ENCODE results near the gene PCSK4. TPM values are rescaled to one million over a fixed set of nuclear protein-coding genes. Genes with fewer than 3 reads are reported as not detected.
"Not testable (repeated sequence)": the region's sequence is repeated elsewhere in the genome, so short reads cannot be mapped to it uniquely, and the experiment has no call there.

PCSK4 gene
- total RNA-seq, 6 donors from 2014 or later = 2.7 to 47.1 (median 6.8) TPM

DNA sequence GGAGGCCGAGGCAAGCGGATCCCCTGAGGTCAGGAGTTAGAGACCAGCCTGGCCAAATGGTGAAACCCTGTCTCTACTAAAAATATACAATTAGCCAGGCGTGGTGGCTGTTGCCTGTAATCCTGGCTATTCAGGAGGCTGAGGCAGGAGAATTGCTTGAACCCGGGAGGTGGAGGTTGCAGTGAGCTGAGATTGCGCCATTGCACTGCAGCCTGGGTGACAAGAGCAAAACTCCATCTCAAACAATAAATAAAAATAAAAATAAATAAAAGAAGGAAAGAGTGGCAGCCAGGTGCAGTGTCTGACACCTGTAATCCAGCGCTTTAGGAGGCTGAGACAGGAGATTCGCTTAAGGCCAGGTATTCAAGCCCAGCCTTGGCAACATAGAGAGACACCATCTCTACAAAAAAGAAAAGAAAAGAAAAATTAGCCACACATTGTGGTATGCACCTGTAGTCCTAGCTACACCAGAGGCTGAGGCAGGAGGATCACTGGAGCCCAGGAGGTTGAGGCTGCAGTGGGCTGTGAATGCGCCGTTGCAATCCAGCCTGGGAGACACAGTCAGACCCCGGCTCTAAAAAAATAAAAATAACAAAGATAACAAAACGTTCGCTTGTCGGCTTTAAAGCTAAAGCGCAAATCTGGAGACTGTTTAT is 12.4 kb upstream of the PCSK4 start:
- H3K4me1 ChIP-seq = peaks cover 6 to 15% (median 9%) of the 10 kb centered on the region in 4 donors
- H3K27me3 ChIP-seq = peaks cover 0 to 15% (median 6%) of the 10 kb centered on the region in 4 donors
- H3K27ac ChIP-seq = no peak overlapping the region
- no peak for TF ChIP-seq EP300 (IDR thresholded peaks at IDR 0.05)
- TF ChIP-seq POLR2AphosphoS5 (IDR thresholded peaks at IDR 0.05) = no peak
- TF ChIP-seq POLR2A (IDR thresholded peaks at IDR 0.05) = no peak
- TF ChIP-seq, protein P1, sequence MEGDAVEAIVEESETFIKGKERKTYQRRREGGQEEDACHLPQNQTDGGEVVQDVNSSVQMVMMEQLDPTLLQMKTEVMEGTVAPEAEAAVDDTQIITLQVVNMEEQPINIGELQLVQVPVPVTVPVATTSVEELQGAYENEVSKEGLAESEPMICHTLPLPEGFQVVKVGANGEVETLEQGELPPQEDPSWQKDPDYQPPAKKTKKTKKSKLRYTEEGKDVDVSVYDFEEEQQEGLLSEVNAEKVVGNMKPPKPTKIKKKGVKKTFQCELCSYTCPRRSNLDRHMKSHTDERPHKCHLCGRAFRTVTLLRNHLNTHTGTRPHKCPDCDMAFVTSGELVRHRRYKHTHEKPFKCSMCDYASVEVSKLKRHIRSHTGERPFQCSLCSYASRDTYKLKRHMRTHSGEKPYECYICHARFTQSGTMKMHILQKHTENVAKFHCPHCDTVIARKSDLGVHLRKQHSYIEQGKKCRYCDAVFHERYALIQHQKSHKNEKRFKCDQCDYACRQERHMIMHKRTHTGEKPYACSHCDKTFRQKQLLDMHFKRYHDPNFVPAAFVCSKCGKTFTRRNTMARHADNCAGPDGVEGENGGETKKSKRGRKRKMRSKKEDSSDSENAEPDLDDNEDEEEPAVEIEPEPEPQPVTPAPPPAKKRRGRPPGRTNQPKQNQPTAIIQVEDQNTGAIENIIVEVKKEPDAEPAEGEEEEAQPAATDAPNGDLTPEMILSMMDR (IDR thresholded peaks at IDR 0.05) = no peak
- H3K4me3 ChIP-seq = no peak overlapping the region
- ATAC-seq (ENCODE audit: low FRiP score in 2 of 2) (no peak), DNase-seq (no peak)
- no peaks in the 10 kb centered on the region for H3K36me3 ChIP-seq
- 64 to 65% methylated on average over 14 of the region's 14 CpGs for WGBS, 2 donors
- no peaks in the 10 kb centered on the region for H3K9me3 ChIP-seq

DNA sequence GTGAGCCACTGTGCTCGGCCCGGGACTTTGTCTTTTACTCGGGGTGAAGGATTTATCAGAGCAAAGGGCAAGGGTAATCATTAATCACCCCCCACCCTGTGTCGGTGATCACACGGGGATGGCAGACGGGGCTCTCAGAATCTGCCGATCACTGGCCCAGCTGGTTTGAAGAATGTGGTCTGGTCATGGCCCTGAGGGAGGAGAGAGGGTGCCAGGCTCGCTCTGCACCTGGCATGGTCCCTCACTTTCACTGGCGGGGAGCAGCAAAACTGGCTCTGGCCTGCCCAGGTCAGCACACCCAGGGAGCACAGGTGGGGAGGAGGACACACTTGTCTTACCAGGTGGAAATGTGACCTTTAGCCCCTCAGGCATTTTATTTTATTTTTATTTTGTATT is 11.0 kb upstream of the PCSK4 start:
- 65 to 74% methylated on average over 5 to 8 of the region's 9 CpGs for whole genome bisulfite sequencing, 2 donors
- no peak overlapping the region for H3K27ac ChIP-seq
- peaks cover 0 to 18% (median 6%) of the 10 kb centered on the region in 4 donors for H3K27me3 ChIP-seq
- H3K9me3 ChIP-seq = no peaks in the 10 kb centered on the region
- peaks cover 3 to 18% (median 7%) of the 10 kb centered on the region in 4 donors for H3K4me1 ChIP-seq
- DNase-seq = peak in 1 of 2 donors; percentile 10
- no peak for ATAC-seq (ENCODE audit: low FRiP score in 2 of 2)
- no peak overlapping the region for H3K4me3 ChIP-seq
- TF ChIP-seq POLR2AphosphoS5 (IDR thresholded peaks at IDR 0.05) (no peak), POLR2A (IDR thresholded peaks at IDR 0.05) (no peak), EP300 (IDR thresholded peaks at IDR 0.05) (no peak)
- TF ChIP-seq, protein P1 (IDR thresholded peaks at IDR 0.05) = no peak
- no peaks in the 10 kb centered on the region for H3K36me3 ChIP-seq

DNA sequence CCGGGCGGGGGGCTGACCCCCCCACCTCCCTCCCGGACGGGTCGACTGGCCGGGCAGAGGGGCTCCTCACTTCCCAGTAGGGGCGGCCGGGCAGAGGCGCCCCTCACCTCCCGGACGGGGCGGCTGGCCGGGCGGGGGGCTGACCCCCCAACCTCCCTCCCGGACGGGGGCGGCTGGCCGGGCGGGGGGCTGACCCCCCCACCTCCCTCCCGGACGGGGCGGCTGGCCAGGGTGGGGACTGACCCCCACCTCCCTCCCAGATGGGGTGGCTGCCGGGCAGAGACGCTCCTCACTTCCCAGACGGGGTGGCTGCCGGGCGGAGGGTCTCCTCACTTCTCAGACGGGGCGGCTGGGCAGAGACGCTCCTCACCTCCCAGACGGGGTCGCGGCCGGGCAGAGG is 9.1 kb upstream of the PCSK4 start:
- H3K4me1 ChIP-seq = peaks cover 3 to 19% (median 7%) of the 10 kb centered on the region in 4 donors
- H3K36me3 ChIP-seq; H3K27ac ChIP-seq; H3K4me3 ChIP-seq; ATAC-seq (ENCODE audit: low FRiP score in 2 of 2); H3K9me3 ChIP-seq: not testable (repeated sequence)
- H3K27me3 ChIP-seq = peaks cover 0 to 18% (median 6%) of the 10 kb centered on the region in 4 donors
- 95% methylated on average over 7 of the region's 34 CpGs; no CpG with 5 or more reads in 1 of the 2 donors for WGBS, 2 donors
- DNase-seq = peak in 1 of 2 donors; percentile 70

DNA sequence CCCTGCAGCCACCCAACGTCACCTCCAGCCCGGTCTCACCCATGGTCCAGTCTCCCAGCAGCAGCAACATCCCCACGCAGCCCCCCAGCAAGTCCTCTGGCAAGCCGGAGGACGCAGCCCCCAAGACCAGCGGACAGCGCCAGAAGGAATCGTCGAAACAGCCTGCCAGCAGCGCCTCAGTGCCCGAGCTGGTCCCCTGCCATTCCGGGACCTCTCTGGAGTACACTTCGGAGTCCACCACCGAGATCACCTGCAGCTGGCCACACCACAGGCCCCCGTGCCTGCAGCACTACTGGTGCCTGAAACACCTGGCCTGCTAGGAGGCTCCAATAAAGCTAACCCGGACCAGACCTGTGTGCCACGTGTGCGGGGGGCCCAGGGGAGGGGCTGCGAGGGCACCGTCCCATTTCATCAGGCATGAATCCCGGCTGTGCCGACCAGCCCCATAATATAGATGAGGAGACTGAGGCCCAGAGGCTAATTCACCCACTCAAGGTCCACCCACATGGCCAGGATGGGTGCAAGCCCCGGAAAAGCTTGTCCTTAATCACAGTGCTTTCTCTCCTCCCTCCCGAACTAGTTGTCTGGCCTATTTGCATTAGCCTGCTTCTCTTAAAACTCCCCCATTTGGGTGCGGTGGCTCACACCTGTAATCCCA is 7.6 kb upstream of the PCSK4 start:
- TF ChIP-seq POLR2A (IDR thresholded peaks at IDR 0.05) (no peak), EP300 (IDR thresholded peaks at IDR 0.05) (no peak), POLR2AphosphoS5 (IDR thresholded peaks at IDR 0.05) (no peak)
- TF ChIP-seq, protein P1 (IDR thresholded peaks at IDR 0.05) = no peak
- H3K4me3 ChIP-seq = no peak overlapping the region
- peaks cover 0 to 9% (median 0%) of the 10 kb centered on the region in 4 donors for H3K4me1 ChIP-seq
- H3K27me3 ChIP-seq = peaks cover 0 to 4% (median 0%) of the 10 kb centered on the region in 4 donors
- ATAC-seq (ENCODE audit: low FRiP score in 2 of 2) (no peak), DNase-seq (no peak)
- H3K27ac ChIP-seq = no peak overlapping the region
- H3K9me3 ChIP-seq = no peaks in the 10 kb centered on the region
- 75 to 82% methylated on average over 8 to 24 of the region's 25 CpGs for WGBS, 2 donors
- no peaks in the 10 kb centered on the region for H3K36me3 ChIP-seq

DNA sequence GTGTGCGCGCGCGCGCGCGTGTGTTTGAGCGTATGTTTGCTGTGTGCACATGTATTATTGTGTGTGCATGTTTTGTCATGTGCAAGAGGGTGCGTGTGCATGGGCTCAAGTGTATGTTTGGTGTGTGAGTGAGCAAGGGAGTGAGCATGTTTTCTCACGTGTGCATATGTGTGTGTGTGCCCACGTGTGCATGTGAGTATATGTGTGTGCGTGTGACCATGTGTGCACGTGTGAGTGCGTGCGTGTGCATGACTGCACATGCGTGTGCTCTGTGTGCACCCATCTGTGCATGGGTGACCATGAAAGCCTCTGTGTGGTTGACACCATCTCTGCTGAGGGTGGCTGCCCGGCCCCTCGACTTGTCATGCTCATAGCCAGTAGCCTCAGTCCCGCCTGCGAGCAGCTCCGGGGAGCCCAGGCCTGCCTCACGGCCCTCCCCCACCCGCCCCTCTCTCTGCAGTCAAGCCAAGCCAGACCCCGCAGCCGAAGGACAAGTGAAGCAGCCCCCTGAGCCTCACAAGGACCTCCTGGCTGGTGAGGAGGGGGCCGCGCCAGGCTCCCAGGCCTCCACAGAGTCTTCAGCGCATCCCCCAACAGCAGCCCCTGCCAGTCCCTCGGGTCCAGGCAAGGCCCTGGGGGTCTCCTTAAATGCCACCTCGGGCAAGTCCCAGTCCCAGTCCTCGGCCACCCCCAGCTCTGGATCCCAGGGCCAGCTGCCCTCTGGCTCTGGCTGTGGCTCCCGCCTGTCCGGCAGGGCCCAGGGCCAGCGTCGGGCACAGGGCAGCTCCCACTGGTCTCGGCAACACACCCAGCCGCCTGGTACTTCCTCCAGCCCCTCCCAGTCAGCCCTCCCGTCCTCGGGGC is 6.8 kb upstream of the PCSK4 start:
- Histone ChIP-seq H3K9me3 (no peaks in the 10 kb centered on the region), H3K4me3 (no peak overlapping the region), H3K36me3 (no peaks in the 10 kb centered on the region), H3K27me3 (peaks cover 0 to 3% (median 0%) of the 10 kb centered on the region in 4 donors), H3K4me1 (peaks cover 0 to 9% (median 0%) of the 10 kb centered on the region in 4 donors), H3K27ac (no peak overlapping the region)
- WGBS, 2 donors = 62 to 75% methylated on average over 19 to 34 of the region's 39 CpGs
- ATAC-seq (ENCODE audit: low FRiP score in 2 of 2) (peak in 1 of 2 donors; percentile 23), DNase-seq (peak in 1 of 2 donors; percentile 68)
- TF ChIP-seq POLR2A (IDR thresholded peaks at IDR 0.05) (no peak), POLR2AphosphoS5 (IDR thresholded peaks at IDR 0.05) (no peak), EP300 (IDR thresholded peaks at IDR 0.05) (no peak)
- TF ChIP-seq, protein P1 (IDR thresholded peaks at IDR 0.05) = no peak

Data from upper lobe of left lung (tissue), 6 donors.